Hepatic stellate cell (primary cell): ENCODE measurements around the gene MIF.
"Not testable (repeated sequence)": the region's sequence is repeated elsewhere in the genome, so short reads cannot be mapped to it uniquely, and the experiment has no call there.

ENCODE experiments used
- DNase-seq: peaks from one replicate; pipeline ENCODE4 v3.0.0; 2011; ENCODE audit warnings: low spot score

The MIF gene

GRCh38 chr22:23893945-23894709, at the start of gene MIF:
Gene MIF, plus strand, starts transcription at chr22:23894383. Its CDS starts 92 bp downstream, at chr22:23894475.
- peak; percentile 95 for DNase-seq

- no peak for DNase-seq
Measured at GRCh38 chr22:23844739-23845202, 49.4 kb upstream of the MIF start.

GRCh38 chr22:23845265-23846080, 48.7 kb upstream of the MIF start:
- no peak for DNase-seq

GRCh38 chr22:23846081-23846469, 48.1 kb upstream of the MIF start:
- no peak for DNase-seq

GRCh38 chr22:23847310-23847920, 46.8 kb upstream of the MIF start:
- DNase-seq = no peak

- DNase-seq = no peak
Measured at GRCh38 chr22:23847991-23848864, 46.0 kb upstream of the MIF start.

- DNase-seq = peak; percentile 93
Measured at GRCh38 chr22:23849009-23850006, 44.9 kb upstream of the MIF start.

GRCh38 chr22:23850136-23850611, 44.0 kb upstream of the MIF start:
- DNase-seq = no peak

DNA sequence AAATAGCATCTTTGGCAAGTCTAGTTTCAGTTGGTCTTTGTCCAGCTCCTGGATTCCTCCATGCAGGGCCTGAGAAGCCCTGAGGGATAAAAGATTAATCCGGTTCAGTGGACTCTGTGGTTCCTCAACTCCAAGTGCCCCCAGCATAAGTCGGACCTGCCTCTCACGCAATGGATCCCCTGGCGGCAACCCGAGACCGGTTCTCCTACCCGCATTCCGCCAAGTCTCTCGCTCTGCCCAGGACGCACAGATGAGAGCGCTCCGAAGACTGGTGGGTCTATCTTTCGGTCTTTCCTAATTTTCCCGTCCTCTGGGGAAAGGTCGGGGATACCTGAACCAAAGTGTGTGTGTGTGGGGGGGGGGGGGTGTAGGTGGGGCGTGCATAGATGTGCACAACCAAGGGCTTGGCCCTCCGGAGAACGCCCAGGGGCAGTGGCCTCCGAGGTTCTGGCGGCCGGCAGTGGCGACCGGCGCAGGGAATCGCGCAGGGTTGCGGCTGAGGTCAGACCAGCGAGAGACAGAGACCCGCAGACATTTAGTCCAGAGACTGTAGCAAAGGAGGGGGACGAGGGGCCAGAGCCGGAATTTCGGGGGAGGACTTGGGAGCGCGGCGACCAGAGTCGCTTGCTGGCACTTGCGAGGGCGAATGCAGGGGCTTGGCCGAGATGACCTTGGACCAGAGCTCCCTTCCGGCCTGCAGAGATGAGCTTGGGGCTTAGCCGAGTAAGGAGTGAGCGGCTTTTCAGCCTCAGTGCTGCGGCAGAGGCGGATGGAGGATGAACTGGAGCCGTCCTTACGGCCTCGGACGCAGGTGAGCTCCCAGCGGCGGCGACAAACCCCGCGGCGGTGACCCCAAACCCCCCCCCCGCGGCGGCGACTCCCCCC, 37.2 kb upstream of the MIF start:
- DNase-seq = peak; percentile 69

GRCh38 chr22:23857606-23858483, 36.3 kb upstream of the MIF start, which contains the start of gene SLC2A11:
Gene SLC2A11, plus strand, starts transcription at chr22:23857875. Its CDS starts 125 bp downstream, at chr22:23858000.
- peak; percentile 98 for DNase-seq

DNA sequence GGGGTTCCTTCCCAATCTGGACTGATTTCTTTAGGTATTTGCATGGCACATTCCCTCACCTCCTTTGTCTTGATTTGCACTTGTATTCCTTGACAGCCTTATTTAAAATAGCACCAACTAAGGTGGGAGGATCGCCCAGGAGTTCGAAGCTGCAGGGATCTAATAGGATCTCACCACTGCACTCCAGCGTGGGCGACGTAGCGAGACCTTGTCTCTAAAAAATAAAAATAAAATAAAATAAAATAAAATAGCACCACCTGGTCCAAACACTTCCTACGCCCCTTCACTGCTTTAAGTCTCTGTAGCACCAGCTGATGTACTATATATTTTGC, 35.7 kb upstream of the MIF start:
- DNase-seq = no peak

DNA sequence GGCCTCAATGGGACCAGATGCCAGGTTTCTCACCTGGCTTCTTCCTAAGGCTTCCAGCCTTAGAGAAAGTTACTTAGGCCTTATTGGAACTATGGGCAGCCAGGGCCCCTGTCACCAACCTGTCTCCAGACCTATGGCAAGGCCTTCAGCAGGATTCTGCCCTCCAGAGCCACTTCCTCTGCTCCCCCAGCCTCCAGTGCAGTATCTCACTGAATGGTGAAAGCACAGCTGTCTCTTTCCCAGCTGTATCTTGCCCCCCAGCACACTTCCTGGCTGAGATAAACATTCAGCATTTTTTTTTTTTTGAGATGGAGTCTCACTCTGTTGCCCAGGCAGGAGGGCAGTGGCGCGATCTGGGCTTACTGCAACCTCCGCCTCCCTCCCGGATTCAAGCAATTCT, 35.0 kb upstream of the MIF start:
- no peak for DNase-seq

DNA sequence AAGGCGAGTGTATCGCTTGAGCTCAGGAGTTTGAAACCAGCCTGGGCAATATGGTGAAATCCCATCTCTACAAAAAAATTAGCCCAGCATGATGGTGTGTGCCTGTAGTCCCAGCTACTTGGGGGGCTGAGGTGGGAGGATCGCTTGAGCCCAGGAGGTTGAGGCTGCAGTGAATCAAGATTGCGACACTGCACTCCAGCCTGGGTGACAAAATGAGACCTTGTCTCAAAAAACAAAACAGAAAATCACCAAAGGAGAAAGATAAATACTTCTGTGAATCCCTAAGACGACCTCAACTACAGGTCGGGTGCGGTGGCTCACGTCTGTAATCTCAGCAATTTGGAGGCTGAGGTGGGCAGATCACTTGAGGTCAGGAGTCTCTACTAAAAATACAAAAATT, 34.0 kb upstream of the MIF start:
- DNase-seq = not testable (repeated sequence)

DNA sequence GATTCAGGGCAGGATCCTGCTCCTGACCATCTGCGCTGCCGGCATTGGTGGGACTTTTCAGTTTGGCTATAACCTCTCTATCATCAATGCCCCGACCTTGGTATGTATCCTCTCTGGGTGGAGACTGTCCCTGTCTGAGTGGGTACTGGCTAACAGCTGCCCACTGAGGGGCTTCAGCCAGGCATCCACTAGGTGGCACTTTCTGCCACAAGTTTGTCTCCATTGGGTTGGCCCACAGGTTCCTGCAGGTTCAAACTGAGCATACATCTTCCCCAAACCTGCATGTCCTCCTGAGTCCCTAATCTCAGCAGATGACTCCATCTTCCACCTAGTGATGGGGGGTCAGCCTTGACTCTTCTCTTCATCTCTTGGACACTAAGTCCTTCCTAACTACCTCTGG, 32.1 kb upstream of the MIF start:
- DNase-seq = peak; percentile 71

- DNase-seq = not testable (repeated sequence)
Measured at GRCh38 chr22:23864499-23865154, 29.6 kb upstream of the MIF start.

DNA sequence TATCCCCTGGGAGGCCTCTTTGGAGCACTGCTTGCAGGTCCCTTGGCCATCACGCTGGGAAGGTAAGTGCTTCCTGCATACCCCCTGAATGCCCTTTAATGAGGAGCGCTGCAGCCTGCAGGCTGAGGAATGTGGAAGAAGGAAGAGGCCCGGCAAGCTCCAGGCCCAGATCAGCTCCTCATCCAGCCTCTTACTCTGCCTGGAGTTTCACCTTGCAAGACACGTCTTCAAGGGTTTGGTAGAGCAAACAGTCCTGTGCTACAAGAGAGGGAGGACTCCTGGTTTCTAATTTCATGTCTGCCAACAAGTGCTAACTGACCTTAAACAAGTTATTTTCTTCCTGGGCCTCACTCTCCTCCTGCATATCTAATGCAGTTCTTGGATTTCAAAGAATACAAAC, 25.6 kb upstream of the MIF start:
- DNase-seq = no peak

DNA sequence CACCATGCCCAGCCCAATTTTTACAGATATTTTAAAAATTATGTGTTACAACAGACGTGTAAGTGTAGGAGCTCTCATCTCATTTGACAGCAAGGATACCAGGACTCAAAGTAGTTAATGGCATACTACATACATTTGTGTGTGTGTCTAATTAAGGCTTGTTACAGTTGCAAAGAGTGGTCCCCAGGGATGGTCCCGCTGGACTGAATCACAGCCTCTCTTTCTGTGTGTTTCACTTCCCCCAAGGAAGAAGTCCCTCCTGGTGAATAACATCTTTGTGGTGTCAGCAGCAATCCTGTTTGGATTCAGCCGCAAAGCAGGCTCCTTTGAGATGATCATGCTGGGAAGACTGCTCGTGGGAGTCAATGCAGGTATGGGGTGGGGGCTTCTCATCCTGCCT, 19.3 kb upstream of the MIF start:
- no peak for DNase-seq

- DNase-seq = no peak
Measured at GRCh38 chr22:23875801-23876200, 18.4 kb upstream of the MIF start.
